Stimulated activated CD4-positive, alpha-beta T cell treated with anti-CD3 and anti-CD28 coated beads, Interleukin-1b, Interleukin-23, amount 100 ng/mL, for 1 hour (primary cell): Measurements from ENCODE around the gene IFNA7.
"Not testable (repeated sequence)": the region's sequence is repeated elsewhere in the genome, so short reads cannot be mapped to it uniquely, and the experiment has no call there.

Source experiments
- DNase-seq, 2 donors: peaks; one replicate each; pipeline ENCODE4 v3.0.0-alpha.2; 2020; ENCODE audit warnings: low read depth in 2 of 2

The IFNA7 gene

GRCh38 chr9:21182810-21183736 lies 18.9 kb downstream of the IFNA7 start:
- not testable (repeated sequence) for DNase-seq

DNA sequence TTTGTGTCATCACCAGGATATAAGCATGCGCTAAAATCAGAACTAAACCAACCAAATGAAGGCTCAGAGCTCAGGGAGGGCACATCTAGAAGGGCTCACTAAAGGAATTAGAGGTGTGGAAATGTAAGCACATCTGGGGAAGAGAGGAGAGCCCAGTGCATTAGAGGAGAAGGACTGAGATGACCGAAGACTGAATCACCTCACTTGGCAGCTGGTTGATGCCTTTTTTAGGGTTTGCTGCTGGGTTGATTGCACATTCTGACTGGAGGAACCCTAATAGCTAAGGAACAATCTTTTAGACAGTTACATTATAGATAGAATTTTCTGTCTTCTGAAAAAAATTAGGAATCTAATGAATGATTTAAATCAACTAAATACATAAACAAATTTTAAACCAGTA lies 27.3 kb downstream of the IFNA7 start:
- no peak for DNase-seq

GRCh38 chr9:21172156-21172555 lies 29.8 kb downstream of the IFNA7 start:
- no peak for DNase-seq

GRCh38 chr9:21171351-21171750 lies 30.7 kb downstream of the IFNA7 start:
- no peak for DNase-seq

DNA sequence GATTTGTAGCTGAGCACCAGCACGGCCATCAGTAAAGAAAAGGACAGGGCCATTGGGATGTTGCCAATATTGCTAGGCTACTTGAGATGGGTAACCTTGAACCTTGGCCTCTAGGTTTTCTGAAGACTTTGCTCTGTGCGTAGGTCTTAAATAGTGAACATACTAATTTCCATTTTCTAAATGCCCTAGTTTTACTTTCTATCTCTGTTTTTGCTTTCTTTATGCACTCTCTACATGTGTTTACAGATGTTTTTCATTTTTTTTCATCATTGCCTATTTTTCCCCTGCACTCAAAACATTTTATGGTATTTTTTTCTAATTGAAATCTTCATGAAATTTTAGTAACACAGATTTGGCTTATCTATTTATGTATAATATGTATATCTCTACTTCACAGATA lies 35.4 kb downstream of the IFNA7 start, which contains the start of gene IFNA21:
Gene IFNA21, minus strand, starts transcription at position 101 of the 400 bp plus-strand sequence. Its CDS starts 48 bp downstream, at position 53.
- DNase-seq = not testable (repeated sequence)

GRCh38 chr9:21165516-21165915 lies 36.5 kb downstream of the IFNA7 start:
- DNase-seq = no peak

- DNase-seq = no peak
These were observed 41.8 kb downstream of the IFNA7 start for GRCh38 chr9:21160178-21160577.

DNA sequence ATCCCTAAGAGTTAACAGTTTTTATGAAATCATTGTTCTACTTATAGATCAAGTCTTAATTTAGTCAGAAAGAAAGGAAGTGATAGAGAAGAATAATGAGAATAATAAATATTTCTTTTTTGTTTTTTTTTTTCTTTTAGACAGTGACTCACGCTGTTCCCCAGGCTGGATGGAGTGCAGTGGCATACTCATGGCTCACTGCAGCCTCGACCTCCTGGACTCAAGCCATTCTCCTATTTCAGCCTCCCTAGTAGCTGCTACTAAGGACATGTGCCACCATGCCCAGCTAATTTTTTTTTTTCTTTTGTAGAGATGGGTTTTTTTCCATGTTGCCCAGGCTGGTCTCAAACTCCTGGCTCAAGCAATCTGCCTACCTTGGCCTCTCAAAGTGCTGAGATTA lies 46.5 kb downstream of the IFNA7 start:
- DNase-seq = no peak

GRCh38 chr9:21154018-21154608 lies 47.9 kb downstream of the IFNA7 start:
- DNase-seq = no peak

DNA sequence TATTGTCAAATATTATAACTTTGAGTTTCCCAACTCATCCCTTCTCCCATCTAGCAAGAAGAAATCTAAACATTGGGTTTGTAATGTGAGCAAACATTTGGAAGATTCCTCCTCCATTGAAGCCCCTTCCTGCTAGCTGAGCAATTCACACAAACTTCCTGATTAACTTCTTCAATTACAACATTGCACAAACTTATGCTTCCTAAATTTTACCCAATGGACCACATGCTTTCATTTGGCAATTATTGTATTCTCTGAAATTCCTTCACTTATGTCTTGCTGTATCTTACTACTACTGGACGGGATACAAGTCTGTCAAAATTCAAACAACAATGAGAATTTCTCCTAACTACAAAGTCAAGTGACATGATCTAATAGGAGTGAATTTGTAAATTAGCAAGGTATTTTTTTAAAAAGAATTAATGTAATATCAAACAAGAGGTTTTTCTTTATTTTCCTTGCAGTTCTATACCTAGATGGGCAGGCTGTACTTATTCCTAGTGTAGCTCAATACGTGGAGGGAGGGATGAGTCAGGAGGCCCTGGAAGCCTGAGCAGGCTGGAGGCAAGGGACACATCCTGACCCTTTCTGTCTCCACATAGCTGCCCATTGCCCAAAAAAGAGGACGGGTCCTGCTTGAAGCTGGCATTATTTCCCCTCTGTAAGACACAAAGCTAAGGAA lies 48.5 kb downstream of the IFNA7 start:
- DNase-seq = no peak
